ENCODE measurements around the gene LAMA2.

The LAMA2 gene

GRCh38 chr6:129513471-129513870, 630.5 kb downstream of the LAMA2 start:
- H4K20me1 ChIP-seq (ENCODE audit: insufficient read depth, low read length) = no peaks in the 10 kb centered on the region
- no peaks in the 10 kb centered on the region for H3K27me3 ChIP-seq (ENCODE audit: low read depth, low read length)
- H3K4me2 ChIP-seq (ENCODE audit: low read length) = no peak overlapping the region
- no peak overlapping the region for H3K27ac ChIP-seq (ENCODE audit: low read length)
- H3K79me2 ChIP-seq (ENCODE audit: low read length) = no peaks in the 10 kb centered on the region
- no peak overlapping the region for H3K9ac ChIP-seq (ENCODE audit: low read length)
- H3K4me1 ChIP-seq (ENCODE audit: low read length) = peaks cover 22% of the 10 kb centered on the region
- H2AFZ ChIP-seq (ENCODE audit: low read depth, low read length) = no peak overlapping the region
- TF ChIP-seq EZH2phosphoT487 (IDR thresholded peaks at IDR 0.05; ENCODE audit: low read depth) = no peak
- TF ChIP-seq CTCF (IDR thresholded peaks at IDR 0.05; ENCODE audit: low read depth, low read length) = no peak
- H3K36me3 ChIP-seq (replicated peaks; ENCODE audit: low read depth, low read length) = no peaks in the 10 kb centered on the region
- no peak overlapping the region for H3K4me3 ChIP-seq (ENCODE audit: low read length)
- H3K9me3 ChIP-seq (ENCODE audit: insufficient read depth, low read length) = no peaks in the 10 kb centered on the region

- no peak for TF ChIP-seq CTCF (IDR thresholded peaks at IDR 0.05; ENCODE audit: low read depth, low read length)
- no peak for TF ChIP-seq EZH2phosphoT487 (IDR thresholded peaks at IDR 0.05; ENCODE audit: low read depth)
- H3K4me2 ChIP-seq (ENCODE audit: low read length) = no peak overlapping the region
- no peaks in the 10 kb centered on the region for H4K20me1 ChIP-seq (ENCODE audit: insufficient read depth, low read length)
- H3K4me3 ChIP-seq (ENCODE audit: low read length) = no peak overlapping the region
- no peaks in the 10 kb centered on the region for H3K9me3 ChIP-seq (ENCODE audit: insufficient read depth, low read length)
- H3K4me1 ChIP-seq (ENCODE audit: low read length) = peaks cover 22% of the 10 kb centered on the region
- no peaks in the 10 kb centered on the region for H3K27me3 ChIP-seq (ENCODE audit: low read depth, low read length)
- H3K9ac ChIP-seq (ENCODE audit: low read length) = no peak overlapping the region
- no peak overlapping the region for H2AFZ ChIP-seq (ENCODE audit: low read depth, low read length)
- H3K79me2 ChIP-seq (ENCODE audit: low read length) = no peaks in the 10 kb centered on the region
- H3K36me3 ChIP-seq (replicated peaks; ENCODE audit: low read depth, low read length) = no peaks in the 10 kb centered on the region
- no peak overlapping the region for H3K27ac ChIP-seq (ENCODE audit: low read length)
Observed at GRCh38 chr6:129515004-129515403, 632.1 kb downstream of the LAMA2 start.

- H3K27ac ChIP-seq (ENCODE audit: low read length) = no peak overlapping the region
- H3K9me3 ChIP-seq (ENCODE audit: insufficient read depth, low read length) = no peaks in the 10 kb centered on the region
- peaks cover 12% of the 10 kb centered on the region for H3K4me1 ChIP-seq (ENCODE audit: low read length)
- H3K4me2 ChIP-seq (ENCODE audit: low read length) = no peak overlapping the region
- TF ChIP-seq EZH2phosphoT487 (IDR thresholded peaks at IDR 0.05; ENCODE audit: low read depth) (no peak), CTCF (IDR thresholded peaks at IDR 0.05; ENCODE audit: low read depth, low read length) (no peak)
- H3K27me3 ChIP-seq (ENCODE audit: low read depth, low read length) = no peaks in the 10 kb centered on the region
- H3K4me3 ChIP-seq (ENCODE audit: low read length) = no peak overlapping the region
- H4K20me1 ChIP-seq (ENCODE audit: insufficient read depth, low read length) = no peaks in the 10 kb centered on the region
- H3K79me2 ChIP-seq (ENCODE audit: low read length) = no peaks in the 10 kb centered on the region
- no peaks in the 10 kb centered on the region for H3K36me3 ChIP-seq (replicated peaks; ENCODE audit: low read depth, low read length)
- H3K9ac ChIP-seq (ENCODE audit: low read length) = no peak overlapping the region
- no peak overlapping the region for H2AFZ ChIP-seq (ENCODE audit: low read depth, low read length)
Observed at GRCh38 chr6:129516005-129516404, 633.1 kb downstream of the LAMA2 start.

- H3K79me2 ChIP-seq (ENCODE audit: low read length) = no peaks in the 10 kb centered on the region
- H2AFZ ChIP-seq (ENCODE audit: low read depth, low read length) = no peak overlapping the region
- H3K27ac ChIP-seq (ENCODE audit: low read length) = no peak overlapping the region
- H3K4me2 ChIP-seq (ENCODE audit: low read length) = no peak overlapping the region
- peaks cover 6% of the 10 kb centered on the region; the same call in 1 of the 2 replicates for H3K4me1 ChIP-seq (ENCODE audit: low read length)
- no peak overlapping the region for H3K9ac ChIP-seq (ENCODE audit: low read length)
- no peaks in the 10 kb centered on the region for H3K9me3 ChIP-seq (ENCODE audit: insufficient read depth, low read length)
- H3K27me3 ChIP-seq (ENCODE audit: low read depth, low read length) = no peaks in the 10 kb centered on the region
- no peaks in the 10 kb centered on the region for H3K36me3 ChIP-seq (replicated peaks; ENCODE audit: low read depth, low read length)
- H3K4me3 ChIP-seq (ENCODE audit: low read length) = no peak overlapping the region
- no peak for TF ChIP-seq CTCF (IDR thresholded peaks at IDR 0.05; ENCODE audit: low read depth, low read length)
- no peaks in the 10 kb centered on the region for H4K20me1 ChIP-seq (ENCODE audit: insufficient read depth, low read length)
Observed at GRCh38 chr6:129516787-129517186, 633.8 kb downstream of the LAMA2 start.
